RPMI8226 (cell line): ENCODE results near the gene UGT1A1.
A peak's percentile ranks its signal among the peaks of the same experiment; 100 is the strongest.

Experiments used
- DNase-seq: peaks from one replicate; pipeline ENCODE4 v3.0.0-alpha.2; 2015

Gene UGT1A1

GRCh38 chr2:233799087-233799665 lies 39.1 kb downstream of the UGT1A1 start:
- no peak for DNase-seq

- DNase-seq: no peak
These were observed 39.6 kb downstream of the UGT1A1 start for GRCh38 chr2:233799716-233800115.

GRCh38 chr2:233800208-233800607 lies 40.1 kb downstream of the UGT1A1 start:
- DNase-seq: no peak

- peak; percentile 52 for DNase-seq
These were observed 41.5 kb downstream of the UGT1A1 start for GRCh38 chr2:233801357-233802131.

GRCh38 chr2:233802132-233802815 lies 42.2 kb downstream of the UGT1A1 start:
- no peak for DNase-seq

GRCh38 chr2:233803292-233803911 lies 43.3 kb downstream of the UGT1A1 start:
- DNase-seq: no peak

GRCh38 chr2:233803994-233804393 lies 43.9 kb downstream of the UGT1A1 start:
- no peak for DNase-seq

GRCh38 chr2:233807215-233807865 lies 47.3 kb downstream of the UGT1A1 start:
- no peak for DNase-seq

- DNase-seq: no peak
These were observed 48.2 kb downstream of the UGT1A1 start for GRCh38 chr2:233807966-233808935.

GRCh38 chr2:233810385-233810784 lies 50.3 kb downstream of the UGT1A1 start:
- DNase-seq: no peak

GRCh38 chr2:233811087-233811486 lies 51.0 kb downstream of the UGT1A1 start:
- no peak for DNase-seq

- DNase-seq: no peak
These were observed 51.7 kb downstream of the UGT1A1 start for GRCh38 chr2:233811732-233812131.

GRCh38 chr2:233813236-233814055 lies 53.4 kb downstream of the UGT1A1 start:
- DNase-seq: no peak

- no peak for DNase-seq
These were observed 54.2 kb downstream of the UGT1A1 start for GRCh38 chr2:233814056-233814835.

- no peak for DNase-seq
These were observed 55.8 kb downstream of the UGT1A1 start for GRCh38 chr2:233815861-233816260.

GRCh38 chr2:233816334-233816733 lies 56.3 kb downstream of the UGT1A1 start:
- DNase-seq: no peak

GRCh38 chr2:233816771-233817170 lies 56.7 kb downstream of the UGT1A1 start:
- no peak for DNase-seq

- DNase-seq: no peak
These were observed 57.4 kb downstream of the UGT1A1 start for GRCh38 chr2:233817361-233817911.

- no peak for DNase-seq
These were observed 58.0 kb downstream of the UGT1A1 start for GRCh38 chr2:233817995-233818638.
